HG03558 (cell line): ENCODE measurements around the gene ZDHHC23.
A peak's percentile ranks its signal among the peaks of the same experiment; 100 is the strongest.

Experiments
- ATAC-seq: cut with Tn5 transposase; IDR thresholded peaks from one replicate; pipeline ENCODE4 v1.9.1; 2021; ENCODE audit warnings: moderate number of reproducible peaks; ENCODE audit not compliant: unreplicated experiment; ENCODE audit errors: extremely low read depth

ZDHHC23 gene, protein sequence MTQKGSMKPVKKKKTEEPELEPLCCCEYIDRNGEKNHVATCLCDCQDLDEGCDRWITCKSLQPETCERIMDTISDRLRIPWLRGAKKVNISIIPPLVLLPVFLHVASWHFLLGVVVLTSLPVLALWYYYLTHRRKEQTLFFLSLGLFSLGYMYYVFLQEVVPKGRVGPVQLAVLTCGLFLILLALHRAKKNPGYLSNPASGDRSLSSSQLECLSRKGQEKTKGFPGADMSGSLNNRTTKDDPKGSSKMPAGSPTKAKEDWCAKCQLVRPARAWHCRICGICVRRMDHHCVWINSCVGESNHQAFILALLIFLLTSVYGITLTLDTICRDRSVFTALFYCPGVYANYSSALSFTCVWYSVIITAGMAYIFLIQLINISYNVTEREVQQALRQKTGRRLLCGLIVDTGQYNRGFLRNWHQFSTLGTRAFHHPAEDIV

DNA sequence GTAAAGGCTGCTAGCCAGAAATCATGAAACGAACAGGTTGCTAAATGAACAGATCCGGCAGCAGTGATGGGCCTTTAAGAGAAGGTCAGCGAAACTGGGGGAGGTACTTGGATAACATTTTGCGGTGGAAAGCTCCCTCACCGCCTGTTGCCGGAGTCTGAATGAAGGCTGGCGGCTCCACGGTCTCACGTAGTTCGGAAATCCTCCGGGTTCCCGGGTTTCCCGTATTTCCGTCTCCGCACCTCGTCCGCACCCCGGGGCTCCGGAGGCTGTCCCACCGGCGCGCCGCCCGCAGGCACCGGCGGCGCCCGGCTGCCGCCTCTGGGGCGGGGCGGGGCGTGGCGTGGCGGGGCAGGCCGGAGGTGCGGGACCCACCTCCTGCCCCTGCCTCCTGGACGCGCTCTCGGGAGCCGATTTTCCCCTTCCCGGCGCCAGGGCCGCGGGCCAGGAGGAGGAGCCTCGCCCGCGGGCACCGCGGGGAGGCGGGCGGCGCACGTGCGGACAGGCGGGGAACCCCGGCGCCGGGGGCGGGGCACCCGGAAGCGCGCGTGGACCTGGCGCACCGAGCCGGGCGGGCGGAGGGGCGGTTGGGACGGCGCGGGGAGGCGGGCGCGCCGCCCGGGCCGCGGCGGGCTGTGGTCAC lies at the start of gene ZDHHC23:
Gene ZDHHC23, plus strand, starts transcription at position 642 of the 643 bp plus-strand sequence. CDS start 790 bp downstream, outside the sequence.
- ATAC-seq = peak; percentile 45

- ATAC-seq = no peak
Observed at GRCh38 chr3:113898892-113899291, 48.9 kb upstream of the ZDHHC23 start.

GRCh38 chr3:113906568-113907140 lies 41.2 kb upstream of the ZDHHC23 start:
- ATAC-seq = no peak

DNA sequence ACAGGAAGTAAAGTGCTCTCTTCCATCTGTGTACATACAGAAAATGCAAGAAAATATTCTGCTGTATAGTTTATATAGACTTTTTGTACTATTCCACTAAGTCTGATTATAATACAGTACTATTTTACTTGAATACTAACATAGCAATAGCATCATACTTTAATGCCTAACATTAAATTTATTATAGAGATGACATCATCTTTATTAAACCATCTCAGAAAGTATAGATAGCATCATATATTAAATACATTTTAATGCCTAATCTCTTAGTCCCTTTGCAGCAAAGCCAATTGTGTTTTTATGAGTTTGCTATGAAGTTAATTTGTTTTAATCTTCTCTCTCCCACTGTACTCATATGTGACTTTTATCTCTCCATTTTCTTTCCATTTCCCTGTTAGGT lies 39.7 kb upstream of the ZDHHC23 start:
- ATAC-seq = no peak

DNA sequence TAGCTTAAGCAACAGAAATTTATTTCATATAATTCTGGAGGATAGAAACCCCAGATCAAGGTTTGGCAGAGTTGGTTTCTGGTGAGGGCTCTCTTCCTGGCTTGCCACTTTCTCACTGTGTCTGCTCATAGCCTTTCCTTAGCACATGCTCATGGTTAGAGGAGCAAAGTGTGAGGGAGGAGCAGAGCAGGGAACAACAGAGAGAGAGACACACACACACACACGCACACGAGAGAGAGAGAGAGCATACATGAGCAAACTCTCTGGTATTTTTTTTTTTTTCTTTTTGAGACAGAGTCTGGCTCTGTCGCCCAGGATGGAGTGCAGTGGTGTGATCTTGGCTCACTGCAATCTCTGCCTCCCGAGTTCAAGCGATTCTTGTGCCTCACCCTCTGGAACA lies 36.8 kb upstream of the ZDHHC23 start:
- ATAC-seq = no peak

- ATAC-seq = peak; percentile 94
Observed at GRCh38 chr3:113912552-113913236, 35.1 kb upstream of the ZDHHC23 start.

- ATAC-seq = no peak
Observed at GRCh38 chr3:113914646-113915045, 33.2 kb upstream of the ZDHHC23 start.

GRCh38 chr3:113927556-113927955 lies 20.3 kb upstream of the ZDHHC23 start:
- ATAC-seq = no peak

DNA sequence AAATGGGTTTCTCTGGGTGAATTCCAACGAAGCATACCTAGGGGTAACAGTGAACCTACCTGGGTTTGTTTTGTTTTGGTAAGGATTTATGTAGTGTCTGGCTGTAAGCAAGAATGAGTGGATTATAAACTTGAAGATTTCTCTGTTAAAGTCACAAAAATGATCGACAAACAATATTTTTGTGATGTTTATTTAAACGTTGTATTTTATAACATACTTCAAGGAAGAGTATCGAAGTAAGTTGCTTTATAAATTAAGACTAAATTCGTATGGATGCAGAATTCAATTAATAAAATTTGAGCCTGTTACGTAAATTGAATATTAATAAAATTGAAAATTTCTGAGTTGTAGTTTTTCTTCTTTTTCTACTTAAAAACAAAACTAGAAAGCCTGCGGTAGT lies 982 bp upstream of the ZDHHC23 start:
- ATAC-seq = no peak

- ATAC-seq = peak; percentile 32
Observed at GRCh38 chr3:113948015-113948917, 453 bp downstream of the ZDHHC23 start.

DNA sequence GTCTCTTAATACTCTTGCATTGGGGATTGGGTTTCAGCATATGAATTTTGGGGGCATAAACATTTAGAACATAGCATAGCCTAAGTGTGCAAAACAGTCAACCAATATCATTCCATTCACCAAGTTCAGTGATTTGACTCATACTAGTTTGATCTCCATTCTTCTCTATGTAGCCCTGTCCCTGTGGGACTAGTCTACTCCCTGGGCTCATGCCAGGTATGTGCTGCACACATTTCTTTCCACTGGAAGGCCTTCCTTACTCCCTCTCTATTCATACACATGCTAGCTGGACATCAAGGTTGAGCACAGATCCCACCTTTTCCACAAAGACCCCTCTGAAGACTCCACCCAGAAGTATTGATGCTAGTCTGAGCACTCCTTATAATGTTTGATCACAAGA lies 5.1 kb downstream of the ZDHHC23 start:
- ATAC-seq = no peak

- ATAC-seq = no peak
Observed at GRCh38 chr3:113953677-113954076, 5.9 kb downstream of the ZDHHC23 start.

DNA sequence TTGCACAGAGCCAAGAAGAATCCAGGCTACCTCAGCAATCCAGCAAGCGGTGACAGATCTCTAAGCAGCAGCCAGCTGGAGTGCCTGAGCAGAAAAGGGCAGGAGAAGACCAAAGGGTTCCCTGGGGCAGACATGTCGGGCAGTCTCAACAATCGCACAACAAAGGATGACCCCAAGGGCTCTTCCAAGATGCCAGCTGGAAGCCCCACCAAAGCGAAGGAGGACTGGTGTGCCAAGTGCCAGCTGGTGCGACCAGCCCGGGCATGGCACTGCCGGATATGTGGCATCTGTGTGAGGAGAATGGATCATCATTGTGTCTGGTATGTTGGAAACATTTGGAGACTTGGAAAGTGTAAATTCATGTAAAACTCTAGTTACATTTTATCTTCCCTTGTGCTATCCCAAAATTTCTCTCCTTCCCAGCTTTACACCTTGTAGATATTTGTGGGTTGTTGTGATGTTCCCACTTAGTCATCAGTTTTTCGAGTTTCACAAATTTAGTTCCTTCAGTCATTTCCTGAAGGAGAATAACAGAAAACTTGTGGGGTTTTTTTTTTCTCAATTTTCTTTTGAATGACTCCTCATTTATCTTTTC lies 6.4 kb downstream of the ZDHHC23 start:
- ATAC-seq = no peak

GRCh38 chr3:113963879-113964278 lies 16.1 kb downstream of the ZDHHC23 start:
- no peak for ATAC-seq

DNA sequence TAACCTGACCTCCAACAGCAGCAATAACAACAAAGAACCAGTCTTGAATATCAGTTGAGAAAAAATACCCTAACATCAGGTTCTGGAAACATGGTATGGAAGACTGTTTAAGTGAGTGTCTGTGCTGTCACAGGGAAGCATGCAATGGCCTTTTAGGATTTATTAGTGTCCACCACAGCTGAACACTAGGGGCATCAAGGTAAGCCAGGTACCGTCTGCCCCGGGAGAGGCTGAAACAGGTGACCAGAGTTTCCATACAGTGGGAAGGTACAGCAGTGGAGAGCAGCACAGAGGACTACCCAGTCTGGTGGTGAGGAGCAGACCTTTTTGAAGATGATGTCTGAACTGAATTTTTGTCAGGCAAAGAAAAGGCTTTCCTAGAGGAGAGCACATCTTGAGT lies 18.4 kb downstream of the ZDHHC23 start:
- ATAC-seq = no peak

DNA sequence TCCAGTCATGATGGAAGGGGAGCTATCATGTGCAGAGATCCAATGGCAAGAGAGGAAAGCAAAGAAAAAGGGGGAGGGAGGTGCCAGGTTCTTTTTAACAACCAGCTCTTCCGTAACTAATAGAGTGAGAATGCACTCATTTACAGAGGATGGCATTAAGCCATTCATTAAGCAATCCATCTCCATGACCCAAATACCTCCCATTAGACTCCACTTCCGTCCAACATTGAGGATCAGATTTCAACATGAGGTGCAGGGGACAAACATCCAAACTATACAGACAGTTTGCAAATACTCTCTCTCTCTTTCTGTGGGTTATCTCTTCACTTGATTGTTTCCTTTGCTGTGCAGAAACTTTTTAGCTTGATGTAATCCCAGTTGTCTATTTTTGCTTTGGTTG lies 21.2 kb downstream of the ZDHHC23 start:
- ATAC-seq = no peak

DNA sequence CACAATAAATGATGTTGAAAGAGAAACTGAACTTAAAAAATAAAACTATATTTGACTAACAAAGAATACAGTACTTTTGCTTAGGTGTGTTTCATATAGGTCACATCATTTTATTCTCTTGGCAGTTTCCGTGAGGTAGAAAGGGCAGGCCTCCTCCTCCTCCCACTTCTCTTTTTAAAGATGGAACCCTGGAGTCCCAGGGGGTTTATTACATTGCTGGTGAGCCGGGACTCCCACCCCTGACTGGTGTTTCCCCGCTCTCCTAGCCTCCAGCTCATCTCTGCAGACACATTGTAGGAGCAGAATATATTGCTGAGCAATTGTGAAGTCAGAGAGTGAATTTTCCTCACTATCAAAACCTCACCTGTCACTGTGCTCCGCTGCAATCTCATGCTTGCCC lies 30.0 kb downstream of the ZDHHC23 start:
- ATAC-seq = no peak

DNA sequence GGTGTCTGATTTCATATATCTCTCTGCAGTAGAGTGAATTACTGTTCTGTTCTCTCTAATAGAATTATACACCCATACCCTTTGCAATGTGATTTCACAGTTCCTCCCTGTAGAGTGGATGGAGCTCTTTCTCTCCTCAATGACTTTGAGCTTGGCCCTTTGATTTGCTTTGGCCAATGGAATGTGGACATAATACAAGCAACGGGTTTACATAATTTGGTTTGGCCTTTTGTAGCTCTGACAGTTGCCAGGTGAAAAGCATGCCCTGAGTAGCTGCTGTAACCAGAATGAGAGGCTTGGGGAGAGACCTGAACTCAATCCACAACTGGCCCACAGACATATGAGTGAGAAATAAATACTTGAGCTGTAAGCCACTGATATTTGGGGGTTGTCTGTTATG lies 32.1 kb downstream of the ZDHHC23 start:
- ATAC-seq = no peak

DNA sequence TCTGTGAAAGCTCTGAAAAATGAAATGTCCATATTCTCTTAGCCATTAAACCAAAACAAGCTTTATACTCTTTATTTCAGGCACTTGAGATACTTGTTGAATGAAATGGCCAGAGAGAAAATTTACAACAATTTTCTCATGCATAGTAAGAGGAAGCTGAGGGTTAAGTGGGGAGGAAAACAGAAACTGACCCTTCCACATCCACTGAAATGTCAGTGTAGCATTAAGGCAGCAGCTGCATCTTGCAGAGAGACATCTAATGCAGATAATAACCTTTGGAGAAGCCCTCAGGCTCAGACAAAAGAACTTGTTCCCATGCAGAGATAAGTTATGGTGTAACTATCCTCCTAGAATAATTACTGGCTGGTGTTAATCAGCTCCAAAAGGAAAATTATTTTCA lies 34.0 kb downstream of the ZDHHC23 start:
- no peak for ATAC-seq
